ENCODE results near the gene ARSK.

Gene ARSK

GRCh38 chr5:95563367-95563766, 8.5 kb downstream of the ARSK start:
- DNase-seq (ENCODE audit: low read depth): no peak

- no peak for DNase-seq (ENCODE audit: low read depth)
Measured at GRCh38 chr5:95564450-95564849, 9.5 kb downstream of the ARSK start.

- no peak for DNase-seq (ENCODE audit: low read depth)
Measured at GRCh38 chr5:95565280-95565920, 10.5 kb downstream of the ARSK start.

- DNase-seq (ENCODE audit: low read depth): no peak
Measured at GRCh38 chr5:95572016-95572415, 17.1 kb downstream of the ARSK start.

- DNase-seq (ENCODE audit: low read depth): no peak
Measured at GRCh38 chr5:95581576-95581975, 26.7 kb downstream of the ARSK start.

GRCh38 chr5:95583992-95584391, 29.1 kb downstream of the ARSK start:
- DNase-seq (ENCODE audit: low read depth): no peak

- DNase-seq (ENCODE audit: low read depth): no peak
Measured at GRCh38 chr5:95590880-95591279, 36.0 kb downstream of the ARSK start.

GRCh38 chr5:95591490-95591901, 36.6 kb downstream of the ARSK start:
- peak; percentile 14 for DNase-seq (ENCODE audit: low read depth)

- no peak for DNase-seq (ENCODE audit: low read depth)
Measured at GRCh38 chr5:95595289-95595931, 40.5 kb downstream of the ARSK start.

- DNase-seq (ENCODE audit: low read depth): no peak
Measured at GRCh38 chr5:95599252-95599651, 44.4 kb downstream of the ARSK start.

- no peak for DNase-seq (ENCODE audit: low read depth)
Measured at GRCh38 chr5:95600557-95600956, 45.7 kb downstream of the ARSK start.

GRCh38 chr5:95605786-95606185, 50.9 kb downstream of the ARSK start:
- no peak for DNase-seq (ENCODE audit: low read depth)

- DNase-seq (ENCODE audit: low read depth): no peak
Measured at GRCh38 chr5:95606419-95606818, 51.5 kb downstream of the ARSK start.

- no peak for DNase-seq (ENCODE audit: low read depth)
Measured at GRCh38 chr5:95609711-95610110, 54.8 kb downstream of the ARSK start.

GRCh38 chr5:95610546-95610945, 55.6 kb downstream of the ARSK start:
- no peak for DNase-seq (ENCODE audit: low read depth)

GRCh38 chr5:95611396-95611795, 56.5 kb downstream of the ARSK start:
- DNase-seq (ENCODE audit: low read depth): no peak

GRCh38 chr5:95613514-95613913, 58.6 kb downstream of the ARSK start:
- no peak for DNase-seq (ENCODE audit: low read depth)

GRCh38 chr5:95615164-95615467, 60.2 kb downstream of the ARSK start:
- DNase-seq (ENCODE audit: low read depth): no peak

GRCh38 chr5:95617057-95617456, 62.2 kb downstream of the ARSK start:
- DNase-seq (ENCODE audit: low read depth): no peak

- DNase-seq (ENCODE audit: low read depth): no peak
Measured at GRCh38 chr5:95619096-95619495, 64.2 kb downstream of the ARSK start.

GRCh38 chr5:95619514-95620029, 64.7 kb downstream of the ARSK start:
- no peak for DNase-seq (ENCODE audit: low read depth)

GRCh38 chr5:95620030-95620869, 65.3 kb downstream of the ARSK start, which contains the start of gene GPR150:
GPR150 (plus strand) TSS chr5:95620087; CDS start chr5:95620276, 189 bp downstream.
- DNase-seq (ENCODE audit: low read depth): no peak
